GM19035 (cell line): ENCODE results near the gene DAAM2.

ENCODE experiments used
- ATAC-seq: cut with Tn5 transposase; IDR thresholded peaks from one replicate; pipeline ENCODE4 v1.9.1; 2021; ENCODE audit not compliant: unreplicated experiment

Gene DAAM2

DNA sequence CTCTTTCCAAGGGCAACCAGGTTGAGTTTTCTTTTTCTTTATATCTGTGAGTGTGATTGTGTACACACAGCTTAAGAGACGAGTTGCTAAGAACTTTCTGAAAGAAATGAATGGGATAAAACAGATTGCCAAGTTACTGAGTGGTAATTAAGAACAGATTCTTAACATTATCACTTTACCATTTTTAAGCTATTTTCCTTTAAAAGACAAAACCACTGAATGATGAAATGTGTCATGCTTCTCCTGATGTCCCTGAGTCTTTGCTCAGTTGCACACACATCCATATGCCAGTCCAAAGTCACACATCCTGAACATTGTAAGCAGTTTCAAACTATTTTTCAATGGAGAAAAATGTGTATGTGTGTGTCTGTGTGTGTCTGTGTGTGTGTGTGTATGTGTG is 5.5 kb upstream of the DAAM2 start:
- no peak for ATAC-seq

DNA sequence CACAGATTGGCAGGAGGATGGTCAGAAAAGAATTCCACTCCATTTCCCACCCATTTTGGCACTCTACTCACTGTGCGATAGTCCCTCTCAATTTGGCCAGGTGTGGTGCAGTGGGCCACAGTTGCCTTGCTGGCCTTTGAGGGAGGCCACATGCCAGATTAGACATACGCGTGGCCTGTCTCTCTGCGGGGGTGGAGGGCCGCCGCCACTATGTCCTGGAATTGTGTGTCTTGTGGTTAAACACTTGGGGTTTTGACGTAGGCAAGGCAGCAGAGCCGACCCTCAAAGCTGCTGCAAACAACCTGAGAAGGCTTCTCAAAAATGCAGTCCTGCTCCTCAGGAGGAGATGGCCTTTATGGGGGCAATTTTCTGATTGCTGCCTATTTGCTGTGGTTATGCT is 4.9 kb upstream of the DAAM2 start:
- no peak for ATAC-seq

DNA sequence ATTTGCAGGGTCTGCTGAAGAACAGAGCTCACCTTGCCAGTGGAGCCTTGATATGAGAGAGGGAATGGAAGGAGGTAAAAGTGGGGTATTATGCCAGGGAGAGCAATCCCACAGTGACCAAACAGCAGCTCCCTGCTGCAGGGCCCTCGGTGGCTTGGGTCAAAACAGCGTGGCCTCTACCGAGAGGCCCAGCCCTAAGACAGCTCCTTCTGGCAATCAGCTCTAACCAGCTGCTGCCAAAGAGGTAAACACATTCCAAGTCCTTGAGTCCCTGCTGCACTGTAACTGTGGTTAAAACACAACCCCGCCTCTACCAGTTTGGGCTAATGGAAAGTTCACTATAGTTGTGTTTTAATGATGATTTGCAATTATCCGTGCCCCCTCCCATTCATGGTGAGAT is 1.4 kb upstream of the DAAM2 start:
- ATAC-seq = no peak

DNA sequence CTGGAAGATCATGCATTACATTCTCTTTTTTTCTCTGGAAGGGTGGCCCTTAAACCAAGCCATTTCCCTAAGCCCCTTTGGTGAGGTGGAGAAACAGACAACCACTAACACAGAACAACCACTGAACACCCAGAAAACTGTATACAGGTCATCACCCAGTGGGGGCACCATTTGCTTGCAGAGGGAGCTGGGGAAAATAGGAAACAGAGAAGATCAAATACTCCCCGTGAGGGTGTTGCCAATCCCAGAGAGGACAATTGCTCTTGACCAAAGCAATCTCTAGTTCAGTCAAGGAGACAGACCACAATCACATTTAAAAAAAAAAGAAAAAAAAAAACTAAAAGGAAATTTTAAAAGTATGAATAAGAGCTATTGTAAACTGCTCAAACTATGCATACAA is 865 bp upstream of the DAAM2 start:
- no peak for ATAC-seq

DNA sequence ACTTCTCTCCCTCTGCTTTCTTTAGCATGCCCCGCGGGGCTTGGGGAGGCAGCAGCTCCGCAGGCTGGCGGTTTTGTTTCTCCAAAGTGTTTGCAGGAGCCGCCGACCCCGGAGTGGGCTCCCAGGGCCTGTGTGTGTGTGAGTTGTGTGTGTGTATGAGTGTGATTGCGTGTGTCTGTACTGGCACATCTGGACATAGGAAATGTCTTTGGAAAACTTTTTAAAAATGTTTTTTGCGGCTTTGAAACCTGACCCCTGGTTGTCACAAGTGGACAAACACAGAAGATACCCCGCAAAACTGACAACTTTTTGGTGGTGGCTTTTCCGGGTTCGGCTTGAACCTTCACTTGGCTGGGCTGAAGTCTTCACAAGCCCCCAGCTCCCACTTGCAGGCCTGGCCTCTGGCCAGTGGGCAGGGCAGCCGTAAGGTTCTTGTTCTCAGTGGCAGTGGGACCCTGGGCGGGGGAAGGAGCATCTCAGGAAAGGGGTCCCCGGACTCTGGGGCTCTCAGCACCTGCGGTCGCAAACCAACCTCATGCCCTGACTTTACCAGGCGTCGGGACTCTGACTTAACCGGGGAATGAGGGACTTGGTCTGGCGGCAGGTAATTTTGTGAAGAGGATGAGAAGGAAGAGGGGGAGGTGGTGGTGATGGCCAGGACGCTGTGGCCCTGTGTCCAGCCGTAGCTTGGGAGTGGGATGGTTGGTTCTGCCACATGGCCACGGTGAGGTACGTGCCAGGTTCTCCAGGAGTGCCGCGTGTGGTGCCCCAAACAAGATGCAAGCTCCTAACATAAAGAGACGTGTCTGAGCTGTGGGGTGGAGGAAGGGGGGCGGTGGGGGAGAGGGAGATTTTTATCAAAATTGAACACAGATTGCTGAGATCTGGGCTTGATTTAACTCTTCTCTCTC is 619 bp downstream of the DAAM2 start:
- ATAC-seq = no peak

DNA sequence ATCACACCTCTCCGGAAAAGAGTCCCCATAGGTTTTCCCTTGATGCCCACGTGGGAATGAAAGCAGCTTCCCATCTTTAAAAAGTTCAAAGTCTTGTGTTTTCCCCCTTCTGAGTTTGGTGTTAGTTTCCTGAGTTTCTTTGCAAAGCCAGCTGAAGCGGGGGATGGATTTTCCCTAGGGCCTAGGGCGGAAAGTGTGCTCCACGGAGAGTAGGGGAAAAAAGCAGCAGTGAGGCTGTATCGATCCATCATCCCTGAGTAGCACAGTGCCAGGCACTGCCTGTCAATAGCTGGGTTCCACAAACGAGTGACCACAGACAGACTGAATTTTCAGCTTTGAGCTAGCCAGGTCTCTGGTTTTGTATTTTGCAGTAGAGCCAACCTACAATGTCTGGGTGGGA is 1.3 kb downstream of the DAAM2 start:
- ATAC-seq = no peak

DNA sequence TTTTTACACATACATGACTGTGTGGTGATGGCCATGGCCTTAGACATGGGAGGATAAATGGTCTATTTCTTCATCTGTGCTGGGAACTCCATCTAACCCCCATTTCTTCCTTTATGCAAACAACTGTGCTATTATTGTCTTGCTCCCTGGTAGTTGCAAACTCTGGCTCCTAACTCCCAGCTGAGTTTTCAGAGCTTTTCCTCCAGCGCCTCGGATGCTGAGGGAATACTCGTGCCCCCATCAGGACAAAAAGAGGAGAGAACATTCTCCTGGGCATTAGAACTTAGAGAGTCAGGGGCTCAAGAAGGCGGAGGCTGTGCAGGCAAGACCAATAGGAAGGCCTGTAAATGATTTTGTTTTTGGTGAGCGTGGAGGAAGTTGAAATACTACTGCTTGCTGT is 2.1 kb downstream of the DAAM2 start:
- ATAC-seq = no peak

DNA sequence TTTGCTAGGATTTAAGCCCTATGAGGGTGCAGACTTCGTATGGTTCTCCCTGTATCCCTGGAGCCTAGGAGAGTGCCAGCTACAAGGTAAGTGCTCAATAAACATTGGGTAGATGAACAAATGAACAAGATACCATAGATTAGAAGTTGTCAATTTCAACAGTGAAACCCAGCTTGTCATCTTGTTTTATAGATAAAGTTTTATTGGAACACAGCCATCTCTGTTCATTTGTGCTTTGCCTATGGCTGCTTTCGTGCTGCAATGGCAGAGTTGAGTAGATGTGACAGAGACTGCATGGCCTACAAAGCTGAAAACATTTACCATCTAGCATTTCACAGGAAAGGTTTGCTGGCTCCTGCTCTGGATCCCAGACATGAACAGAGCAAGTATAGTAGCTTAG is 5.6 kb downstream of the DAAM2 start:
- ATAC-seq = no peak

DNA sequence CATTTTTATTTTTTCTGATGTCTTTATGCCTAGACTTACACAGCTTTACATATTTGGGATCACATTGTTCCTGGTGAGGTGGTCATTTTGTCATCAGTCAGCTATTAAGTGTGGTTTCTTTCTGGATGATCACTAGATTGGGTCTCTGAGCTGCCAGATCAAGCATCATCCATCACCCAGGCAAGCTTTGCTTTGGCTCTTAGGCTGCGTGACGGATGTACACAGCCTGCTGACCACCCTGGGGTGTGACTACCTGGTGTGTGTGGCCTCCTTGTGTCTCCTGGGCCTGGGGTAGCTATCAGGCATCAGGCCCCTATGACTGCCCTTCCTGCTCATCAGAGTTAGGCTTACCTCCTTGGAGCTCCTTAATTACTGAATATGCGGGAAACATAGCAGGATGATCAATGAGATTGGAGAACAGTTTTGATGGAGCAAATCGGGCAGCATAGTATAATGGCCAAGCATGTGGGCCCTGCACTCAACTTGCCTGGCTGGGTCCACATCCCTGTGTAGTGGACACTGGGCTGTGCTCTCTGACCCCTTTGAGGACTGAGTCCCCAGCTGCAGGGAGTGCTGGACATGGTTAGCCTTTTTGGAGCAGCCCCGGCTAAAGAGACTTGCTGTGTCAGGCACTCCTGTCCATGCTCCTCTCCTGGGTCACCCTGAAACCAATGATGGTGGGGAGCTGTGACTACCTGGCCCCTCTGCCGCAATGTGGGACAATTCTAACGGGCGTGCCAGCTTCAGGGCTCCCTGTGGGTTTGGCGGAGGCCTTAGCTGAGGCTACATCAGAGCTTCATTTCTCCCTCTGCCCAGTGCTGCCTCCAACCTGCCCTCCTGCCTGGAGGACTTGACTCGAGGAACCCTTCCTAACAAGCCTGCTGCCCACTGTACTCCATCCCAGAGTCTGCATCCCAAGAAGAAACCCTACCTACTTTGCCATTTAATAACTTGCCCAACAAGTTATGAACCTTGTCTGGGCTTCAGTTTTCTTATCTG is 8.2 kb downstream of the DAAM2 start:
- no peak for ATAC-seq

DNA sequence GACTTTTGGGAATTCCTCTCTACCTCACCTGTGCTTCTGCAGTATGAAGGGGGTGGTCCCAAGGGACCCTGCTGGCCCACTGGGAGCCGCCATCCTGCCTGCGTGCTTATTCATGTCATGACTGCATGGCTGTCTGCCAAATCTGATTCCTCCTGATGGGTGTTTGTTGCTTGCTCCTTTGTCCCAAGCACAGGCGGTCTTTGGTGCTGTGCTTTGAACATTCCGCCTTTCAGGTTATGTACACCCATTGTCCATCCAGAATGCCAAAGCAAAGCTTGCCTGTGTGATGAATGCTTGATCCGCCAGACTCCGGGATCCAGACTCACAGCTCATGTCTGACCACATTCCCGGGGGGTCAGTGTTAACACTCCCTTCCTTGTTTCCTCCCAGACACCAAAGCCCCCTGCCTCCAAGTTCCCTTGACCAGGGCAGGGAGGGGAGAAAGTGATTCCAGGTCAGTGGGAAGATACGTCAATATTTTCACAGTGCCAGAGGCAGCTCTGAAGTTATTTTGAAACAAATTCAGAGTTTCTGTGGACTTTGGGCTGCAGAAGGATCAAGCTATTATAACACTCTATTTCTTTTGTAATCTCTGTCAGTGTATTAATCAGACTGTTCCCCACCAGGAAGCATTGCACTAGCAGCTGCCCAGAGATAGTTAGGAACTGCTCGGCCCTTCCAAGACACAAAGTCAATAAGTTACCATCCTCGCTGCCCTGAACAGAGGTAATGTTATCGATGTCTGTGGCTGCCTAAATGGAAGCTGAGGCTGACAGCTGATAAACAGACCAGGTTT is 9.5 kb downstream of the DAAM2 start:
- ATAC-seq = no peak

DNA sequence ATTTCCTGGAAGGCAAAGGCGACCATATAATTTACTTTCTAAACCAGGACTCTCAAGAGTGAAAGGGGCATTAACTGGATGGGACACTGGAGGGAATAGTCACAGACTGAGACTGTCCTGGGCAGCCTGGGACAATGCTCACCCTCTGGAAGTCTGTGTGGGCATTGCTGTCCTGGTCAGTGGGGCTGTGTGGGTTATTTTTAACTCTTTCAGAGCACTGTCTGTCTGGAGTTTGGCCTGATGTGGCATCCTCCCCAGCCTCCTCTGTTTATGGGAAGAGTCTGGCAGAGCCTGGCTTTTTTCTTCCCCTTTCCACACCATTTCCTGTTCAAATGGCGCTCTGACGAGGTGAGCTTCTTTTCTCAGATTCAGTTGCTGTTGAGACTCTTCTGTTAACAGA is 11.7 kb downstream of the DAAM2 start:
- no peak for ATAC-seq

DNA sequence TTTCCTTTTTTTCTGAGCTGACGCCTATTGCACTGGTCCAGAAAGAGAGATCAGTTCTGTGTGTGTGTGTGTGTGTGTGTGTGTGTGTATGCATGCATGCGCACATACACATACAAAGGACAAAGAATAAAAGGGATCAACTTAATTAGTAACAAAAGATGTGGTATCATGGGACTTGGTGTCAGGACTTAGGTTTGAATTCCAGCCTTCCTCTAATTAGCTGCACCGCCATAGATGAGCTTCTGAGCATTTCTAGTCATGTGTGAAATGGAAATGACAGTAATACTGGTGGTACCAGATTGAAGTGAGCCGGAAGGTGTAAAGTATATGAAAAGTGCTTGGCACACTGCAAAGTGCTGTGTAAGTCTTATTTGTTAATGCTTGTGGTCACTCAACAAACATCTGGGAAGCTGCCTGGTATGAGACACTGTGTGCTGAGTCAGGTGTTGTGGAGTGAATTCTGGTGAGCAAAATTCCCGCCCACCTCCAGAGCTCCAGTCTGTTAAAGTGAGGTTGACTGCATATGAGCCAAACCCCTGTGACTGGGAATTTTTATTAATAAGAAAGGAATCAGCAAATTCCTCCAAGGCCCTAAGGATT is 12.4 kb downstream of the DAAM2 start:
- no peak for ATAC-seq

DNA sequence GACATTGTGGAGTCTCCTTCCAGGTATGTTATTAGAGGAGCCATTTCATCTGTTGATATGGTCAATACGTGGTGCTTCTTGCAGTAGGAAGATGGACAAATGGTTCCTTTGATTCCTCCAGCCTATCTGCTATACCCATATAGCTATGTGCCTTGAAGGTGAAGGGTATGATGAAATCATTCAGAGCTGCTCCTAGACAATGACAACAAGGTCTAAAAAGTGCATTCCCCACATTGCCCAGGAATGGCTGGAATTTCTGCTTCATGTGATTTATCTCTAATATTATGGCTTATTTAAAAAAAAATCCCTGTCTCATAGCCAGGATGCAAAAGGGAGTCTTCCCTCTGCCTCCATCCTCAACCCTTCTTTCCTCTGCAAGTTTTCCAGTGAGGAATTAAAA is 14.1 kb downstream of the DAAM2 start:
- ATAC-seq = no peak

DNA sequence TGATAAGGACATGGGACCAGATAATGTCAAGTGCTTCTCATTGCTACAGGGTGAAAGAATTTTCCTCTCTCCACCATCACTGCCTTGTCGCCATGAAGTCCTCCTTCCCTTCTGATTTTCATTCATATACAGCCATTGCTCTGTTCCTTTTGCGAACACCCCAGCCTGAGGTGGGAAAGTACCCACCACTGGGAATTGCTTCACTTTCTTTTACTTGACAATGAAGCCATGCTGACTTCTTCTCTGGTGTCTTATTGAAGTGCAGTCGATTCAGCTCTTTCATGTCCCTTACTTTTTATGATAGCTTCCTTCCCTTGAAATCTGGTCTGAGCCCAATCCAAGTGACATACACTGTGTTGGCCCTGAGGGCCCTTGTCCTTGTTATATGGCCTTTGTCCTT is 16.2 kb downstream of the DAAM2 start:
- ATAC-seq = no peak

DNA sequence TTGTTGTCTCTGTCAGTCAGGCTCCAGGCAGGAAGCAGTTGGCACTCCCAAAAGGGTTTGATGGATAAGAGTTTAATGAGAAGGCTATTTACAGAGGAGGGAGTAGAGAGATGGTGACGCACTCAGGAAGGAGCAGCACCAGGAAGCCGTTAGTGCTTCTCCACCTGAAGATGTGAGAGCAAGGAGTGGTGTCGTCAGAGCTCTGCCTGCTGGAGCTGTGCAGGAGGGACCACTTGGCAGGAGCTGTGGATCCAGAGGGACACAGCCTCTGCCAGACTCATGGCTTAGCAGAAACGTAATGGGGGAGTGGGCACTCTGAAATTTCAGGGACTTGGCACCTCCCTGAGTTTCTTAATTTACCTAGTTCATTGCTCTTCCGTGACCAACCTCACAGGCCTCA is 16.8 kb downstream of the DAAM2 start:
- ATAC-seq = no peak

DNA sequence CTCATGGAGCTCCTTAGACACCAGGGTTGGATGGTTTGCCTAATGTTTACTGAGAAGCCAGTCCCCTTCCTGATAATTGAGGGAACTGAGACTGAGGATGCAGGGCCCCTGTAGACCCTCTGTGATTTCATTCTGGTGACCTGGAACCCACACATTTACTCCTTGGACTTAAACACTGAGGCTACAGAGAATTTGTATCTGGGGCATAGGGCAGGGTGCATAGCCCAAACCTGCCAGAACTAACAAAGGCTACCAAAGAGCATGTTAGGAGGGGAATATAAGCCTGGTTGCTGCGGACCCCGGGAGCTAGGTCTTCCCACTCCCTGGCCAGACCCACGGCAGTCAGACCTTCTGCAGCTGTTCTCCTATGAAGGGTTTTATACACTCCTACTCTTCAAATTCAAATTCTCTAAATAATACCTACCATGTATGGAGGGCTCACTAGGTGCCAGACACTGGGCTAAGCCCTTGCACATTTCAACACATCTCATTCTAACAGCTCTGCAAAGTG is 19.7 kb downstream of the DAAM2 start:
- ATAC-seq = no peak

DNA sequence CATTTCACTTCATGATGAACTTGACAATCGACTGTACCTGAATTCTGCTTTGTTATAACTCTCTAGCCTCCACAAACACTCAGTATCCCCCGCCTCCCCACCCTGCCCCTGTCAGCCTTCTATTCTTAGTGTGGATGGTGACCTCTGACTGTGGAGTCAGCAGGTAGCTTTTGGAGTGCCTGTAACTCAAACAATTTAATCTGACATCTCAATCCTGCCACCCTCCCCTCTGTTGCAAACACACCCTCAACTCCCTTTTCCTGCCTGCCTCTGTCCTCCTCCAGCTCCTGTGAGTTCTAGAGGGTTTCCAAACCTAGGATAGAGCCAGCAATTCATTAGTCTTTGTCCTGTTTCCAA is 20.3 kb downstream of the DAAM2 start:
- no peak for ATAC-seq

DNA sequence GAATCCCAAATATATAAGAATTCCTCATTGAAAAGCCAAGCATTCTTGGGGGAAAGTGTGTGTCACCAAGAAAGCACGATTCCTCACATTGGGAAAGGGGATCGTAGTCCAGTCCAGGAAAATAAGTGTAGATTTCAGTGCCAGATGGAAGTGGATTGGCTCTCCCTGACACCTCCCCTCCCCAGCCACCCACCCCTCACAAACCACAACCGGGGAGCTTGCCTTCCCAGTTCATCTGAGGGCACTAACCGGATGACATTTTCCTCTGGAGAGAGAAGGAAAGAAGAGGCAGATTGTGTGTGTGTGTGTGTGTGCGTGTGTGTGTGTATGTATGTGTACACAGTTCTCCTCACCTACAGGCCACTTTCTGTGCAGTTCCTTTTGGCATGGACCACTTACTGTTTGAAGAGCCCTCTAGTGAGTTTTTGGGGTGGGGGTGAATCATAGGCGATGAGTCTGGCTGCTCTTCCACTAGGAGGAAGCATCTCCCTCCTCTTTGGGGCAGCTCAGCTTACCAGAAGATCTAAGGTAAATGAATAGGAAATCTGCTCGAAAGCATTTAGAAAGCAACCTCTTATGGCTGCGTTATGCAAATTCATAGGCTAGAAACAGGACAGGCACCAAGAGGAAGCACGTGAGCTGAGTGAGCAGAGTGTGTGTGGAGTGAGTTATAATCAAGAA is 20.8 kb downstream of the DAAM2 start:
- peak; percentile 89 for ATAC-seq

DNA sequence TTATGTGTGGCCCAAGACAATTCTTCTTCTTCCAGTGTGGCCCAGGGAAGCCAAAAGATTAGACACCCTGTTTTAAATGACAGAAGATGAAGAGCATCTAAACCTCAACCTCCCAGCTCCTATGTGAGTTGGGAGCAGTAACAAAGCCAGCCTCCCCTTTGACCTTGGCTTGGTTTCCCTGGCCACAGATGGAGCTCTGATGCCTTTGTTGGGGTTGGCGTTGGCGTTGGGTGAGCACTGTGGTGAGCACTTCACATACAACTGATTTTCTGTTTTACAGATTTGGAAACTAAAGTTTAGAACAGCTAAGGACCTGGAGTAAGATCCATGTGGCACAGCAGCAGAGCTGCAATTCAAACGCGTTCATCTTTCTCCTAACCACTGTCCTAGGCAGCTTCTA is 22.1 kb downstream of the DAAM2 start:
- ATAC-seq = no peak

DNA sequence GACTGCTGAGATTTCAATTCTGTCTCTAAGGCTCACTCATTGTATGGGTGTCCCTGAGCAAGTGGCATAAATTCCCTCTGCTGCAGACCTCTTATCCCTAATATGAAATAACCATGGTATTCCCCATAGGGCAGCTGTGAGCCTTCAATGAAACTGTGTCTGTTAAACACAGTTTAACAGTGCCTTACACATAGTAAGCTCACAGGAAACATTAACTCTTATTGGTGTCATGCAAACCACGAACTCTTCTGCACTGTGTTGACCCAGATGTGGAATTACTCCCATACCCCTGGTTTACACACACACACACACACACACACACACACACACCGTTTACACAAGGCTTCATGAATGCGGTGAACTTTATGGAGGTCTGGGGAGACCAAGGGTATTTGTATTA is 23.2 kb downstream of the DAAM2 start:
- no peak for ATAC-seq
